HG02623 (cell line): ENCODE data around the gene CTNNA2.
A peak's percentile ranks its signal among the peaks of the same experiment; 100 is the strongest.

ENCODE experiments used
- ATAC-seq: cut with Tn5 transposase; IDR thresholded peaks from one replicate; pipeline ENCODE4 v1.9.1; 2021; ENCODE audit warnings: moderate library complexity; ENCODE audit not compliant: unreplicated experiment

The CTNNA2 gene

GRCh38 chr2:79910643-79911042 is 397.8 kb downstream of the CTNNA2 start:
- ATAC-seq, result no peak

GRCh38 chr2:79915455-79915854 is 402.6 kb downstream of the CTNNA2 start:
- no peak for ATAC-seq

GRCh38 chr2:79916285-79916684 is 403.4 kb downstream of the CTNNA2 start:
- ATAC-seq, result no peak

GRCh38 chr2:79920512-79921076 is 407.7 kb downstream of the CTNNA2 start:
- ATAC-seq, result no peak

GRCh38 chr2:79929624-79930023 is 416.8 kb downstream of the CTNNA2 start:
- ATAC-seq, result no peak

- no peak for ATAC-seq
Measured at GRCh38 chr2:79935046-79935732, 422.3 kb downstream of the CTNNA2 start.

GRCh38 chr2:79935771-79936657 is 423.2 kb downstream of the CTNNA2 start:
- peak; percentile 75 for ATAC-seq

- no peak for ATAC-seq
Measured at GRCh38 chr2:79936715-79937114, 423.9 kb downstream of the CTNNA2 start.

GRCh38 chr2:79938648-79939047 is 425.8 kb downstream of the CTNNA2 start:
- ATAC-seq, result no peak

GRCh38 chr2:79940364-79940763 is 427.5 kb downstream of the CTNNA2 start:
- ATAC-seq, result no peak

GRCh38 chr2:79941179-79941578 is 428.3 kb downstream of the CTNNA2 start:
- ATAC-seq, result no peak

- ATAC-seq, result no peak
Measured at GRCh38 chr2:79944205-79944604, 431.4 kb downstream of the CTNNA2 start.

GRCh38 chr2:79945653-79946445 is 433.0 kb downstream of the CTNNA2 start:
- no peak for ATAC-seq

GRCh38 chr2:79947751-79948150 is 434.9 kb downstream of the CTNNA2 start:
- no peak for ATAC-seq

GRCh38 chr2:79950526-79950925 is 437.7 kb downstream of the CTNNA2 start:
- ATAC-seq, result no peak

- no peak for ATAC-seq
Measured at GRCh38 chr2:79952616-79953015, 439.8 kb downstream of the CTNNA2 start.

GRCh38 chr2:79960035-79960434 is 447.2 kb downstream of the CTNNA2 start:
- ATAC-seq, result no peak

- ATAC-seq, result no peak
Measured at GRCh38 chr2:79960519-79960918, 447.7 kb downstream of the CTNNA2 start.

GRCh38 chr2:79964966-79965365 is 452.1 kb downstream of the CTNNA2 start:
- no peak for ATAC-seq

GRCh38 chr2:79966369-79966768 is 453.5 kb downstream of the CTNNA2 start:
- no peak for ATAC-seq

GRCh38 chr2:79966882-79967281 is 454.0 kb downstream of the CTNNA2 start:
- ATAC-seq, result no peak
